Mesendoderm (in vitro differentiated cells): ENCODE measurements around the gene MKRN2OS.

ENCODE experiments used
- DNase-seq: peaks from one replicate; pipeline ENCODE4 v3.0.0; 2013
- H2AK5ac ChIP-seq: 2 replicates; pipeline ENCODE4 v1.6.1; 2013; ENCODE audit warnings: low read length, inconsistent platforms
- H2BK120ac ChIP-seq: 2 replicates; pipeline ENCODE4 v1.6.1; 2013; ENCODE audit warnings: low read depth, mild to moderate bottlenecking, low read length, moderate library complexity, mixed read lengths
- H2BK15ac ChIP-seq: replicated peaks from 2 replicates; pipeline ENCODE4 v1.6.1; 2013; ENCODE audit warnings: low read depth, mild to moderate bottlenecking, moderate library complexity
- H2BK5ac ChIP-seq: 2 replicates; pipeline ENCODE4 v1.6.1; 2013; ENCODE audit warnings: low read length, inconsistent platforms
- H3K18ac ChIP-seq: 2 replicates; pipeline ENCODE4 v1.6.1; 2013; ENCODE audit warnings: mild to moderate bottlenecking, low read length, mixed read lengths
- H3K23ac ChIP-seq: one replicate; pipeline ENCODE4 v1.6.1; 2013; ENCODE audit warnings: low read length
- H3K27ac ChIP-seq: 2 replicates; pipeline ENCODE4 v1.5.1; 2013; ENCODE audit warnings: low read depth, mild to moderate bottlenecking, inconsistent platforms, low read length, moderate library complexity
- H3K27me3 ChIP-seq: 2 replicates; pipeline ENCODE4 v1.6.1; 2013; ENCODE audit warnings: low read length, control low read depth, mild to moderate bottlenecking, inconsistent platforms; ENCODE audit not compliant: insufficient read depth, poor library complexity
- H3K36me3 ChIP-seq: 2 replicates; pipeline ENCODE4 v1.6.1; 2013; ENCODE audit warnings: low read length, inconsistent platforms; ENCODE audit not compliant: control insufficient read depth, insufficient read depth
- H3K4ac ChIP-seq: one replicate; pipeline ENCODE4 v1.6.1; 2013; ENCODE audit warnings: low read depth, mild to moderate bottlenecking, low read length, moderate library complexity
- H3K4me1 ChIP-seq: 2 replicates; pipeline ENCODE4 v1.6.1; 2013; ENCODE audit warnings: low read depth, low read length, inconsistent platforms; ENCODE audit not compliant: control insufficient read depth
- H3K4me2 ChIP-seq: 2 replicates; pipeline ENCODE4 v1.6.1; 2013; ENCODE audit warnings: low read length
- H3K4me3 ChIP-seq: 2 replicates; pipeline ENCODE4 v1.5.1; 2013; ENCODE audit warnings: mild to moderate bottlenecking, low read length
- H3K56ac ChIP-seq: one replicate; pipeline ENCODE4 v1.6.1; 2013; ENCODE audit warnings: low read length
- H3K79me1 ChIP-seq: 2 replicates; pipeline ENCODE4 v1.6.1; 2013; ENCODE audit warnings: low read length, inconsistent platforms
- H3K79me2 ChIP-seq: 2 replicates; pipeline ENCODE4 v1.6.1; 2013; ENCODE audit warnings: mild to moderate bottlenecking, low read length; ENCODE audit not compliant: control insufficient read depth, insufficient read depth
- H3K9ac ChIP-seq: 2 replicates; pipeline ENCODE4 v1.6.1; 2013; ENCODE audit warnings: low read length, inconsistent platforms
- H4K5ac ChIP-seq: one replicate; pipeline ENCODE4 v1.6.1; 2013; ENCODE audit warnings: low read length
- H4K8ac ChIP-seq: one replicate; pipeline ENCODE4 v1.6.1; 2013; ENCODE audit warnings: low read depth, mild to moderate bottlenecking, control low read depth, low read length, moderate library complexity
- WGBS: extraction: QIAGEN DNeasy Blood & Tissue Kit; methylation state at CpG from one replicate; pipeline ENCODE4 v1.1.7; 2013; ENCODE audit warnings: low lambda C conversion rate, missing lambda C conversion rate; ENCODE audit not compliant: insufficient coverage; ENCODE audit errors: extremely low coverage; 5-methylcytosine and 5-hydroxymethylcytosine counted together

Gene MKRN2OS

GRCh38 chr3:12521010-12521409, 24.3 kb downstream of the MKRN2OS start:
- no peak overlapping the region for H3K18ac ChIP-seq
- WGBS: no CpG with 5 or more reads among the region's 2 CpGs

GRCh38 chr3:12518261-12519028, 26.9 kb downstream of the MKRN2OS start:
- DNase-seq: peak; percentile 51
- no peak overlapping the region for H4K8ac ChIP-seq
- H2BK5ac ChIP-seq: no peak overlapping the region
- no peak overlapping the region for H3K56ac ChIP-seq
- no peaks in the 10 kb centered on the region for H3K79me1 ChIP-seq
- H2AK5ac ChIP-seq: no peak overlapping the region
- H3K27ac ChIP-seq: no peak overlapping the region
- H3K4ac ChIP-seq: no peak overlapping the region
- no peak overlapping the region for H4K5ac ChIP-seq
- no peak overlapping the region for H3K18ac ChIP-seq
- H3K4me1 ChIP-seq: peaks cover 6% of the 10 kb centered on the region
- no peak overlapping the region for H3K4me2 ChIP-seq
- H2BK15ac ChIP-seq: no peak overlapping the region
- H3K4me3 ChIP-seq: no peak overlapping the region
- H2BK120ac ChIP-seq: no peak overlapping the region
- no peak overlapping the region for H3K9ac ChIP-seq
- no peaks in the 10 kb centered on the region for H3K36me3 ChIP-seq
- no peaks in the 10 kb centered on the region for H3K27me3 ChIP-seq
- H3K79me2 ChIP-seq: no peaks in the 10 kb centered on the region
- WGBS: no CpG with 5 or more reads among the region's 6 CpGs
- no peak overlapping the region for H3K23ac ChIP-seq

More at GRCh38 chr3:12521010-12521409, 24.3 kb downstream of the MKRN2OS start:
- Histone ChIP-seq H3K4me3 (no peak overlapping the region), H3K4me1 (peaks cover 6% of the 10 kb centered on the region), H2AK5ac (no peak overlapping the region), H3K79me2 (no peaks in the 10 kb centered on the region), H2BK120ac (no peak overlapping the region), H3K4me2 (no peak overlapping the region), H2BK5ac (no peak overlapping the region), H3K36me3 (no peaks in the 10 kb centered on the region), H3K4ac (no peak overlapping the region), H3K79me1 (no peaks in the 10 kb centered on the region), H3K23ac (no peak overlapping the region), H4K8ac (no peak overlapping the region), H3K27me3 (no peaks in the 10 kb centered on the region), H3K9ac (no peak overlapping the region), H4K5ac (no peak overlapping the region), H2BK15ac (no peak overlapping the region), H3K27ac (no peak overlapping the region), H3K56ac (no peak overlapping the region)
- no peak for DNase-seq

- peaks cover 4% of the 10 kb centered on the region for H3K4me1 ChIP-seq
- no peak overlapping the region for H3K27ac ChIP-seq
- no CpG with 5 or more reads among the region's 11 CpGs for WGBS
- H3K56ac ChIP-seq: no peak overlapping the region
- H3K4ac ChIP-seq: no peak overlapping the region
- no peak overlapping the region for H3K18ac ChIP-seq
- H2BK120ac ChIP-seq: no peak overlapping the region
- no peak overlapping the region for H3K23ac ChIP-seq
- H2AK5ac ChIP-seq: no peak overlapping the region
- H3K79me2 ChIP-seq: no peaks in the 10 kb centered on the region
- H3K9ac ChIP-seq: no peak overlapping the region
- H2BK15ac ChIP-seq: no peak overlapping the region
- H3K4me2 ChIP-seq: no peak overlapping the region
- H3K4me3 ChIP-seq: no peak overlapping the region
- no peak overlapping the region for H4K5ac ChIP-seq
- no peak overlapping the region for H4K8ac ChIP-seq
- no peaks in the 10 kb centered on the region for H3K27me3 ChIP-seq
- H3K79me1 ChIP-seq: no peaks in the 10 kb centered on the region
- H3K36me3 ChIP-seq: no peaks in the 10 kb centered on the region
- peak; percentile 37 for DNase-seq
- H2BK5ac ChIP-seq: no peak overlapping the region
Measured at GRCh38 chr3:12516873-12517272, 28.4 kb downstream of the MKRN2OS start.

GRCh38 chr3:12515631-12516030, 29.7 kb downstream of the MKRN2OS start:
- no peak overlapping the region for H3K18ac ChIP-seq
- no peak overlapping the region for H2AK5ac ChIP-seq
- no peak overlapping the region for H3K9ac ChIP-seq
- H3K27me3 ChIP-seq: no peaks in the 10 kb centered on the region
- no peak overlapping the region for H3K4me2 ChIP-seq
- H2BK120ac ChIP-seq: no peak overlapping the region
- no peak overlapping the region for H3K27ac ChIP-seq
- no peak overlapping the region for H4K5ac ChIP-seq
- peaks cover 4% of the 10 kb centered on the region for H3K4me1 ChIP-seq
- no peaks in the 10 kb centered on the region for H3K36me3 ChIP-seq
- no peak overlapping the region for H2BK15ac ChIP-seq
- no peak overlapping the region for H4K8ac ChIP-seq
- no peak overlapping the region for H3K23ac ChIP-seq
- H3K4me3 ChIP-seq: no peak overlapping the region
- no peak overlapping the region for H3K56ac ChIP-seq
- H2BK5ac ChIP-seq: no peak overlapping the region
- no peaks in the 10 kb centered on the region for H3K79me2 ChIP-seq
- DNase-seq: no peak
- no peak overlapping the region for H3K4ac ChIP-seq
- H3K79me1 ChIP-seq: no peaks in the 10 kb centered on the region

- no peaks in the 10 kb centered on the region for H3K79me2 ChIP-seq
- no peak overlapping the region for H4K8ac ChIP-seq
- H3K4me3 ChIP-seq: no peak overlapping the region
- H3K79me1 ChIP-seq: no peaks in the 10 kb centered on the region
- H3K27ac ChIP-seq: no peak overlapping the region
- no peaks in the 10 kb centered on the region for H3K36me3 ChIP-seq
- H3K18ac ChIP-seq: no peak overlapping the region
- no peak overlapping the region for H3K9ac ChIP-seq
- H3K27me3 ChIP-seq: no peaks in the 10 kb centered on the region
- H4K5ac ChIP-seq: no peak overlapping the region
- H3K4me2 ChIP-seq: no peak overlapping the region
- H2BK120ac ChIP-seq: no peak overlapping the region
- no peak overlapping the region for H2BK5ac ChIP-seq
- no peak overlapping the region for H3K56ac ChIP-seq
- no peak overlapping the region for H3K23ac ChIP-seq
- H3K4ac ChIP-seq: no peak overlapping the region
- no peak overlapping the region for H2BK15ac ChIP-seq
- 100% methylated on average over 3 of the region's 5 CpGs for WGBS
- H3K4me1 ChIP-seq: peaks cover 4% of the 10 kb centered on the region
- H2AK5ac ChIP-seq: no peak overlapping the region
- DNase-seq: no peak
Measured at GRCh38 chr3:12513694-12514446, 31.4 kb downstream of the MKRN2OS start.
